HG02642 (cell line): Measurements from ENCODE around the gene MMAB.

Experiments used
- ATAC-seq: cut with Tn5 transposase; IDR thresholded peaks from one replicate; pipeline ENCODE4 v1.9.1; 2021; ENCODE audit warnings: mild to moderate bottlenecking; ENCODE audit not compliant: unreplicated experiment, poor library complexity

MMAB gene

GRCh38 chr12:109521831-109522230 is 51.5 kb downstream of the MMAB start:
- ATAC-seq, result no peak

- no peak for ATAC-seq
These were observed 53.5 kb downstream of the MMAB start for GRCh38 chr12:109519787-109520186.

- ATAC-seq, result no peak
These were observed 54.3 kb downstream of the MMAB start for GRCh38 chr12:109518820-109519665.

- ATAC-seq, result no peak
These were observed 55.7 kb downstream of the MMAB start for GRCh38 chr12:109517619-109518018.

GRCh38 chr12:109513977-109514376 is 59.3 kb downstream of the MMAB start:
- ATAC-seq, result no peak

- ATAC-seq, result no peak
These were observed 60.3 kb downstream of the MMAB start for GRCh38 chr12:109513051-109513450.

- ATAC-seq, result no peak
These were observed 60.7 kb downstream of the MMAB start for GRCh38 chr12:109512608-109513007.

- no peak for ATAC-seq
These were observed 63.1 kb downstream of the MMAB start for GRCh38 chr12:109510196-109510595.

GRCh38 chr12:109504068-109504467 is 69.2 kb downstream of the MMAB start:
- no peak for ATAC-seq
